GM18517 (cell line): ENCODE measurements around the gene RRM2.

Source experiments
- ATAC-seq: cut with Tn5 transposase; IDR thresholded peaks from one replicate; pipeline ENCODE4 v1.9.1; 2021; ENCODE audit warnings: mild to moderate bottlenecking, moderate library complexity; ENCODE audit not compliant: unreplicated experiment

The RRM2 gene

DNA sequence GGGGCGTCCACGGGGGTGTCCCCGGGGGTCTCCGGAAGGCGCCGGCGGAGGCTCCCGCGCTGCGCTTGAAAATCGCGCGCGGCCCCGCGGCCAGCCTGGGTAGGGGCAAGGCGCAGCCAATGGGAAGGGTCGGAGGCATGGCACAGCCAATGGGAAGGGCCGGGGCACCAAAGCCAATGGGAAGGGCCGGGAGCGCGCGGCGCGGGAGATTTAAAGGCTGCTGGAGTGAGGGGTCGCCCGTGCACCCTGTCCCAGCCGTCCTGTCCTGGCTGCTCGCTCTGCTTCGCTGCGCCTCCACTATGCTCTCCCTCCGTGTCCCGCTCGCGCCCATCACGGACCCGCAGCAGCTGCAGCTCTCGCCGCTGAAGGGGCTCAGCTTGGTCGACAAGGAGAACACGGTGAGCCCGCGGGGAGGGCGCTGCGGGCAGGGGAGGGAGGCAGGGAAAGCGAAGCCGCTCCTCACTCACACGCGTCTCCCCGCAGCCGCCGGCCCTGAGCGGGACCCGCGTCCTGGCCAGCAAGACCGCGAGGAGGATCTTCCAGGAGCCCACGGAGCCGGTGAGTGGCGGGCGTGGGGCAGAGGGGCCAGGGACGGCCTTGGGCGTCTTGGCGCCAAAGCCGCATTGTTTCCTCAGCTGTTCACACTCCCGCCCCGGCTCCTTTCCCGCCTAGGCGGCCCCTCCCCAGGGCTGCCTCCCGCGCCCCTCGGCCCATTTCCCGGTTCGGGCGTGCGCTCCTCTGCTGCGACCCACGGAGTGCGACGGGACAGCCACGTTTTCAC, at the start of gene RRM2:
RRM2 (plus strand) TSS at position 240 of the 781 bp plus-strand sequence; CDS start at position 300, 60 bp downstream.
- peak; percentile 54 for ATAC-seq

DNA sequence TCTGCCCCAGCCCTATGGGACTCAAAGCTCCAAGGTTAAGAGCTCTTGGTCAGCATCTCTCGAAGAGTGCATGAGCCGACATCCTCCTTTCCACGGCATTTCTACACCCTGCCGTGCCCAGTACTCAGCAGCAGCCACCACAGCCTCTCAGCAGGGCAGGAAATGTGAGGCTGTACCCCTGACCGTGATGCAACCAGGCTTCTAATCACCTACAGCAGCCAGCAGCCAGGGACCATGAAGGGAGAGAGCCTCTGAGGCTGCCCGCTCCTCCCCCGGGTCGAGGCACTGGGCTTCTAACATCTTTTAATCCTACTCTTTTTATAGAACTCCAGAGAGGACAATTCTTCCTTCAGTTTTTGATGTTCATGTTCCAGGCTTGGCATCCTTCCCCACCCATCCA, 48.8 kb upstream of the RRM2 start:
- ATAC-seq, result no peak

DNA sequence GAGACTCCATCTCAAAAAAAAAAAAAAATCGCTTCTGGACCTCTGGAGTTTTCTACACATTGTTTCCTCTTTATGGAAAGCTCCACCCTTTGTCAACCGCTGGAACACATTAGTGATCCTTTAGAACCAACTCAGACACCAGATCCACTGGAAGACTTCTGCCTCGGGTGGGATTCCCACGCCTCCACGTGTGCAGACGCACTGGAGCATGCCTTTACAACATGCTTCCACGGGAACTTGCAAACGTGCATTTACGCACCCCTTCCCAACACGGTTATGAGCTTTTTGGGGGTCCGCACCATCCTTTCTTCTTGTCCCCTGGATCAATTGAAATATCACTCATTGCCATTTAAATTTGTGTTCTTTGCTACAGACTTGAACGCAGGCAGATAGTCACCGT, 47.4 kb upstream of the RRM2 start:
- no peak for ATAC-seq

DNA sequence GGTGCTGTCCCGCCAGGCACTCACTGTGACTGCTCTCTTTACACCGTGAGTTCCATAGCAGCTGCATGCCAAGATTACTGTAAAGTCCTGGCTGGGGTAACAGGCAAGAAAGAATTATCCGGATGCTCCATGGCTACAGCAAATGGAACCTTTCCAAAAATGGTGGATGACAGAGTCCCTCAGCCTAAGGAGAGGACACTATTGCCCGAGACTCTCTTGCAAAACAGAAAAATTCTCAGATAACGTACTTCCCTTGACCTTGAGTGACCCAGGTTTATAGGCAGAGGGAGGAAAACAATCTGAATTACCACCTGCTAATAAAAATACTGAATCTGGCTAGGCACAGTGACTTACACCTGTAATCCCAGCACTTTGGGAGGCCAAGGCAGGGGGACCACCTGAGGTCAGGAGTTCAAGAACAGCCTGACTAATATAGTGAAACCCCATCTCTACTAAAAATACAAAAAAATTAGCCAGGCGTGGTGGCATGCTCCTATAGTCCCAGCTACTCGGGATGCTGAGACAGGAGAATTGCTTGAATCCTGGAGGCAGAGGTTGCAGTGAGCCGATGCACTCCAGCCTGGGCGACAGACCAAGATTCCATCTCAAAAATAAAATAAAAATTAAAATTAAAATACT, 46.8 kb upstream of the RRM2 start:
- no peak for ATAC-seq

DNA sequence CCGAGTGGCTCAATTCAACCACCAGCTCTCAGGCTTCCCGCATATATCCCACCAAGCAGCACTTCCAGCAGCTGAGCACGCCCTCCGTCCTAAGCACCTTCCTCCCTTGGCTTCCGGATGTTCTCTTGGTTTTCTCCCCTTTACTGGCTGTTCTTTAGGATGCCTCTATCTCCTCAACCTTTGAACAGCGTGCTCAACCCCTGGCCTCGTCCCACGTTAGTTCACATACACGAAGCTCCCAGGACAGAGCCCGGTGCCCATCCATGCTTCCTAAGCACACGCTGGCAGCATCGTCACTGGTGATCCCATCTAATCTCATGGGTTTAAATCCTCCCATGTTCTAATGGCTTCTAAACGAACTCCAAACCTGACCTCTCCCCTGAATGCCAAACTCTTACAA, 46.0 kb upstream of the RRM2 start:
- ATAC-seq, result no peak

DNA sequence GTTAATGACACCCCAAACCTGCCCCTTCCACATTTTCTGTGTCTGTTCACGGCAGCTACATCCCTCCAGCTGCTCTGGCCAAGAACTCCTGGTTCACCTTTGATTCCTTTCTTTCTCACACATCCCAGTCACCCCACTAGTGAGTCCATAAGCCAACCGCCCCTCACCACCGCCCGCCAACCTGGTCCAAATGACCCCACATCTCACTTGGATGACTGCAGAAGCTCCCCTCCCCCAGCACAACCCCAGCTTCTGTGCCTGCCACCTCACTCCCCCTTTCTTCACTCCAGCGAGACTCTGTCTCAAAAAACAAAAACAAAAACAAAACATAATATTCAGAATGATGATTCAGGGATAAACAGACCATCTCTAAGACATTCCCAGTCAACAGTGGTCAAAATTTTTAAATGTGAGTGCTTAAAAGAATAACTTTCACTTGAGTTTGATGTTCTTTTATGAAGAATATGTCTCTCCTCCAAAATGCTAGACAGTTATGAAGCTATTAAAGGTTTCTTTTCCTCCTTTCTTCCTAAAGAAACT, 45.5 kb upstream of the RRM2 start:
- no peak for ATAC-seq

DNA sequence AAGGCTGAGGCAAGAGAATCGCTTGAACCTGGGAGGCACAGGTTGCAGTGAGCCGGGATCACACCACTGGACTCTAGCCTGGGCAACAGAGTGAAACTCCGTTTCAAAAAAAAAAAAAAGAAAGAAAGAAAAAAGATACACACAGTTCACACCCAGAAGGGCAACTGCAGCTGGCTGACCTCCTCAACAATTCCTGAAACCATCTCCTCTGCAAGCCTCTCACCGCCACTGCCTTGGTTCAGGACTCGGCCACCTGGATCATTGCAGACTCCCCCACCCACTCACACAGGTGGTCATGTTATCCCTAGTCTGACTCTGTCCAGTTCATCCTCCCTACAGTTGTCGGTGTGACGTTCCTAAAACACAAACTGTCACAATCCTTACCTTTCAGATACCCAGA, 44.5 kb upstream of the RRM2 start:
- ATAC-seq, result no peak

DNA sequence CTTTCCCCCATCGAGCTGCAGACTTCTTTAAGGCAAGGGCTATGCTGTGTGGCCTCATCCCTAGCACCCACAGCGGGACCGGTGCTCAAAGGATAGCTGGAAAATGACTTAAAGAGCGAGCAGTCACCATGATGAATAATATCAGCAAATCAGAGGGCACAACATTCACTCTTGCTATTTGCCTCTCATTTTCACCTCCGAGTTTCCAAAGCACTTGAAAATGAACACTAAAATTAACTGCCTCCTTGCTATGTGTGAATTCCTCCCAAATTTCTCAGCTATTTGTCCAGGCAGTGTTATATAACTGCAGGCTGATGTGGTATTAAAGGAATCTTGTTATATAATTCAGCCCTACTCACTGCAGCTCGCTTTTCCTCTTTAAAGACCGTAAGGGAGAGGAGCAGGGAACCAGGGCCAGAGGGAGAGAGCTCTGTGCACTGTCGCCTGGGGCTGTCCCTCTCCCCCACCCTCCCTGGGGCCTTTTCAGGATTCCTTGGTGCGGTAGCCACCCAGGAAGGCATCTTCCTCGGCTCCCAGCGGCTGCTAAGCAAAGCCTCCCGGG, 43.8 kb upstream of the RRM2 start:
- ATAC-seq, result no peak

DNA sequence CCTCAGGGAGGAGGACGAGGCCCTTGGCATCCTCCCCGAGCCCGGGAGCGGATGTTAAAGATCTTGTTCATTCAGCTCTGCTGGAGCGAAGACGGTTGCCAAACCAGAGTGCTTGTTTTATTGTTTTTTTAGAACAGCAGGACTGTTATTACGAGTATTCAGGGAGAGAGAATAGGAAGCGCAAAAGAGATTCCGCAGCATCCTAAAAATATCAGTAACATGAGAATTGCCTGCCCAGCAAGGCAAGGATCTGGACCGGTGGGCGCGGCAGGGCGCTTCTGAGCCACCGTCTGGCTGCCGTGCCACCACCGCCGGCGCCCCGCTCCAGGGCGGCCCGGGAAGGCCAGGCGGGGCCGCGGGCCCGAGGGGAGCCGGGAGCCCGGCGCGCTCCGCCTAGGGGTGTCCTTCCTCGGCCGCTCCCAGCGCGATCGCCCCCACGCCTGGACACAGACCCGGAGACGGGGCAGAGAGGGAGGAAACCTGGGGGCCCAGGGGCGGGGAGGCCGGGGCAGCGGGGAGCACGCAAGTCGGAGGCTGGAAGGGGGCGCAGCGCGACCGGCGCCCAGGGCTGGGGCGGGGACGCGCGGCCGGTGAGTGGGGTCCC, 43.2 kb upstream of the RRM2 start:
- ATAC-seq, result no peak

DNA sequence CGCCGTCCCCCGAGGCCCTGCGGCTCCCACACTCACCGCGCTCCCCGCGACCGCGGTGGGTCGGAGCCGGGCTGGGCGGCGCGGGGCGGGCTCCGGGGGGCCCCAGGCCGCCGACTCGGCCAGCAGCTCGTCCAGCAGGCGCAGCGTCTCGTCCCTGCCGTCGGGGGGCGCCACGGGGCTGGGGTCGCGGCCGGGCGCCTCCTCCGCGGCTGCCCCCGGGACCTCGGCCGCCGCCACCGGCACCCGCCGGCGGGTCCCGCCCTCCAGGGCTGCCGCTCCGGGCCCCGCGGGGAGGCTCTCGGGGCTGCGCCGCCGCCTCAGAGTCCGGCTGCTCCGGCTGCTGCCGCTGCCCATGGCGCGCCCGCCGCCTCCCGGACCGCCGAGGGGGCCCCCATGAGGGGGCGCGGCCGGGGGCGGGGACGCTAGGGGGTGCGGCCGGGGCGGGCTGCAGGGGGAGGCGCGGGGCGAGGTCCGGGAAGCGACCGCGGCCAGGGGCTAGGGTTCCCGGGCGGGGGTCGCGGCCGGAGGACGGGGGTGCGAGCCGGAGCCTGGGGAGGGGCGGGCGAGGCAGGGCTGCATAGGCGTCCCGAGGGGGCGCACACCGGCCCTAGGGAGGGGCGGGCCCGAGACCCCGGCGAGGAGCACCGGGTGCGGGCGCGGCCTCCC, 42.5 kb upstream of the RRM2 start, which contains the start of gene CYS1:
CYS1 (minus strand) TSS at position 542 of the 666 bp plus-strand sequence; CDS start at position 354, 188 bp downstream.
- no peak for ATAC-seq

DNA sequence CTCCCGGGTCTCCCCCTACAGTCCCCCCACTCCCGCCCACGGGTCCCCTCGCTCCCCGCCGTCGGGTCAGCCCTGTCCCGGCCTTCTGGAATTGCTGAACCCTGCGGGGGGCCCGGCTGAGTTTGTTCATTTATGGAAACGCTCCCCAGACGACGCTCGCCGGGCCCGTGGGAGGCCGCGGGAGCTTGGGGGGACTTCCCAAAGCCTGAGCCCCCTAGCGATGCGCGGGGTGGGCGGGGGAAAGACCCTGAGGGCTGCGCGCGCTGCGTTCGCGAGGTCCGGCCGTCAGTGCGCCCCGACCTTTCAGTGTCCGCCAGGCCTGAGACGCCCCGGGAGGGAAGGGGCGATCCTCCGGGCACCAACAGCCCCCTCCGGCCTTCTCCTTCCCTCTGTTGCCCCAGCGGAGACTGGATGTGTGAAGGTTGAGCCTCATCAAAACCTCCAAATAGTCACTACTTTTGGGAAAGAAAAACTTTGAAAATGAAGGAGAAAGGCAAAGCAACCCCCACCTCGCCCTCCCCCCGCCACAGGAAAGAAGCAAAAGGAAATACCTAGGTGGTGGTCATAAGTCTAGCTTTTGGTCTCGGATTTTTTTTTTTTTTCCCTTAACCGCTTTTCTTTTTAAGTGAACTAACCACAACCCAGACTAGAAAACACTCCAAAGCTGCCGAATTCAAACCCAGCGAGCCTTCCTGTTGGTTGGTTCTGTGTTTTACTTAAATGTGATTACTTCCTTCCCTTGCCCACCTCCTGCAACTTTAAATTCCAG, 41.8 kb upstream of the RRM2 start:
- ATAC-seq, result no peak

DNA sequence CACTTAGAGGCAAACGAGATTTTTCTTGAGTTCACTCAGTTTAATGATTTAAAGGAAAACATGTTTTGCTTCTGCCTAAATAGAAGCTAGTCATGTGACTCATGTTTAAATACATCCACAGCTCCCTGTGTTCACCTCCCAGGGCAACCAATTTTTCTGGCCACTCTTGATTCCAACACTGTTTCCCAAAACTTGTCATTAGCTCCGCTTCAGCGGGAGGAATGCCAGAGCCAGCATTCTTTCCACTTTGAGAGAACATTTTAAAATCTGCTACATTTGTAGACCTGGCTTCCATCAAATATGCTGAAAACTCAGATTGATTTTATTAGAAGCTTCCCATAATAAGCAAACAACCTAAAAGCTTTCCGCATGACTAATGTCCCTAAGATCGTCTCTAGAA, 39.5 kb upstream of the RRM2 start:
- ATAC-seq, result no peak

DNA sequence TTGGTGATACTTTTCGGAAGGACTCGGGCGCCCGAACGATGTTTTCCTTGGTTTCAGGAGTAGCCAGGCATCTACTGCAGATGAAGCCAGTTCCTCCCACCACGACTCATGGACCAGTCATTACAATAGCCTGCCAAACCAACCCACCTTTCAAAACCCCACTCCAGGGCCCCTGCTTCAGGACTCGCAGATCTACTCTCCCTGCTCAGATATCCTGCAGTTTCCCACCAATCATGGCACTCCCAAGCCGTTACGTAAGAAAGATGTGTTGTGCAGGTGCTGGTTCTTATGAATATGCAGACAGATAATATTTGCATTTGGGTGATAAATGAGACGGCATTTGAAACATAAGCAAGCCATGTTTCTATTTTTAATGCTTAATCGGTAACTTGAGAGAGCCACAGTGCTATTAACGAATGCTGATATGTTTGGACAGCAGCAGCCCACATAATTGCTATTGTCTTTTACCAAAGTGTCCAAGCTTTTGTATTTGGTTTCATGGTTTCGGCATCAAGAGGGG, 38.8 kb upstream of the RRM2 start:
- ATAC-seq, result peak; percentile 61

DNA sequence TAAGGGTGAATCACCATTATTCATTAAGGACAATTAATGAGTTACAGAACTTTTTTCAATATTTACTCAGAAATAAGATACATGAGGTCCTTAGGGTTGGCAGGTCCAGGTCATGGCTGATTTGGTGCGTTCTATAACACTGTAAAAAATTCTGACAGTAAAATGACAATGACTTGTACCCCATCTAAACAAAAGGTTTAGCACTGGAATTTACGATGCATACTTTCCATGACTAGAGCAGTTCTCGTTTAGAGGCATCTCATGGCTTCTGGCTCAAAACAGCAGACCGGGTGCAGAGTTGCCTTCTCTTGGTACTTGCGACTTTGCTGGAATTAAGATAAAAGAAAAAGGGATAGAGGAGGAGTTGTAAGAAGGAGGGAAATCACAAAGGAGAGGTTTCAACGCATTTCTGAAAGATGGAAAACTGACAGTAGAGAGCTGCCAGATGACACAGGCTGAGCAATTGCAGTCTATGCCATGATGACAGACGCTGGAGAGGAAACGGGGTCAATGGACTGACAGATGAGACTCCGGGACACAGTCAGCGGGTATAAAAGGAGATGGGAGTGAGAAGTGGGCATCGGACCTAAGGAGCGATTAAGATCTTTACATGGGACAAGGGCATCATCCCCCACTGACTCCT, 38.2 kb upstream of the RRM2 start:
- peak; percentile 1 for ATAC-seq

DNA sequence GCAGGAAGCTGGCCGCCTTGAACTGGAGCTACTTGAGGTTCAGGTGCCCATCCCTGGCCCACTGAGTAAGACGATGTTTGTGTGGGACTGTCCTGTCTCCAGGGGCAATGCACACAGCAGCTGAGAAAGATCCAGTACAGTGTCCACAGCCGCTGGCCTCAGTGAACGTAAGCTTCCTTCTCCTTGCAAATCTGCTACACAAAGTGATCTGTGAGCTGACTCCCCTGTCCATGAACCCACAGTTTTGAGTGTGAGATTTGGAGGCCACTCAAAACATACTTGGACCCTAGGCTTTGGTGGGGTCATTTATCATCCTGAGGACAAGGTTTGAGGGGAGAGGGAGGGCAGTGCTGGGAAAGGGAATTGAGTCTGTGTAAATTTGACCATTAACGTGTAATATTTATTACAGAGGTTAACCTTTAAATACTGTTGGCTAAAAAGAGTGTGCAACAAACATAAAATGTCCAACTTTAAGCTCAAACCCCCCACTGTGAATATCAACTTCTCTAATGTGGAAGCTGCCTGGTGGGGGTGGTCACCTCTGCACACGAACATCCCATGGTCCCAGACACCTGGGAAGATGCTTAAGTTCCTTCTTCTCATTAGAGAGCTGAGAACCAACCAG, 37.4 kb upstream of the RRM2 start:
- ATAC-seq, result no peak

DNA sequence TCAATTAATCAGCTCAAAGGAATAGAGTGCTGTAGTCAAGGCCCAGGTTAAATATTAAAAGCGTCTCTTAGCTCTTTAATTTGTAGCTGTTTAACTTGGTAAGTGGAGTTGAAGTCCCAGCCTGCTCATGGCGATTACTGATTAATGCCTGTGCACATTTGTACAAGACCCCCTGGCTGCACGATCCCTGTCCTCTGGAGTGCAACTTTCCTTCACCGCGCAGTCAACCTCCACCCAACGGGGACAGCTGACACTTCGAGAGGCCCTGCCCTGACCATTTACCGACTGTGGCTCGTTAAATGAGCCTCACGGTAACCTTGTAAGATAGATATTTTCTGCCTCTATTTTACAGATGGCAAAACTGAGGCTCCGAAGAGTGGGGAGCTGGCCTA, 36.9 kb upstream of the RRM2 start:
- ATAC-seq, result no peak

DNA sequence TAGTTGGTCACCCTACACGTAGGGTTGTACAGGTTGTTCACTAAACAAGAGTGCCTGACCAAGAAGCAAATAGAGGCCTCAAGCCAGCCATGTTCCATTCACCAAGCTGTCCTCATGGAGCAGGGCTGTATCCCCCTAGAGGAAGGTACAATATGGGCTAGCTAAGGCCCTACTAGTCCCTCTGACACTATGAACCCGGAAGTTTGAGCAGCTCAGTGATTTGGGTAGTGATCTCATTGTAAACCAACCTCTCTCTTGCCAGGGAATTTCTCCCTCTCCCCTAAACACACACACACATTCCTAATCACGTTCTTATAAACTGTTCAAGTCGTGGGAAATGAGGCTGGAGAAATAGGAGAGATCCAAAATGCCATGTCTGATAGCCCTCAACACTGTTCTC, 35.6 kb upstream of the RRM2 start:
- no peak for ATAC-seq

DNA sequence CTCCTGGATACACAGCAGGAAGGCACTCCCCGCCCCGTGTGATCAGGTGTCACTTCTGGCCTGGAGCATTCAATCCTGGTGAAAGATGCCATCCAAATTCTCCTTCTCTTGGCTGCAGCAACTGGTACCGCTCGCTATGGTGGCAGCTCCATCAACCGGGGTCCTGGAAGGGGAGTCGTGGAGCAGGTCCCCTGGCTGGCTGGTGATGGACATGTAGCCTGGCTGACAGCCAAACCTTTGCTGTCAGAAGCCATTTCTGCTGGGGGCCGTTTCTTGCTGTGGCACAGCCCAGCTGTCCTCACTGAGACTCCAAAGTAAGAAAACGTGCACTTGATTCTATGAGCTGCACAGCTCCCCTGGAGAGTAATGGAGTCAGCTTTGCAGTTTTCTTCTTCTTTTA, 35.2 kb upstream of the RRM2 start:
- ATAC-seq, result no peak

DNA sequence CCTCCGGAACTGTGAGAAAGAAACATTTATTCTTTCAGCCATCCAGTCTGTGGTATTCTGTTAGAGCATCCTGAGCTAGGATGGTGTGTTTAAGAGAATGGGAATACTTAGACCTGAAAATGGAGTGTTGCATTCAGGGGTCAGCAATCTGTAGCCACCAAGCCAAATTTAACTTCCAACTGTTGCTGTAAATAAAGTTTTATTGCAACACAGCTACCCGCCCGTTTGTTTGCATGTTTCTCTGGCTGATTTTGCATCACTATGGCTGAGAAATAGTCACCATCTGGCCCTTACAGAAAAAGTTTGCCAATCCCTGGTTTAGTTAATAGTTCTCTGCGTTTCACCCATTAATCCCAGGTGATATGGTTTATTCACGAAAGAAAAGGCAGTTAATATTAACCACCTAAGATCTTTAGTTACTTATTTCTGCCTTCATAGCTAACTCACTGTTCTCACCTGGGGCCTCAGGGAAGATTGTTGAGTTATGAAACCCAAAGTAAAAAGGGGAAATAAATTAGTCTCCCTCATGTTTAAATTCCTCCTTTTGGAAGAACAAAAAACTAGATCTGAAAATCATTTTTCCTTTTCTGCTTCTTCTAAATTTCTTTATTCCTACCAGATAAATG, 32.9 kb upstream of the RRM2 start:
- peak; percentile 53 for ATAC-seq
